Metanephros (tissue), 2 donors: ENCODE results near the gene TMEM53. TPM values are rescaled to one million over a fixed set of nuclear protein-coding genes. Genes with fewer than 3 reads are reported as not detected.

ENCODE experiments used
- small RNA-seq: library from RNA; depleted of rRNA; stranded (forward); fragments of <200 nt; gene quantifications from one replicate; pipeline ENCODE3, GENCODE V24; 2014; ENCODE audit warnings: low replicate concordance
- total RNA-seq: library from RNA; depleted of rRNA; stranded (reverse); fragments of >200 nt; gene quantifications from one replicate; pipeline ENCODE4 v1.2.3, GENCODE V29; 2014

Gene TMEM53
- 8.0 TPM for total RNA-seq

GRCh38 chr1:44674113-44675000 lies at the start of gene TMEM53, which contains the start of gene ARMH1:
Gene TMEM53 (minus strand): TSS chr1:44674481. CDS start chr1:44674391, 90 bp downstream.
Gene ARMH1 (plus strand): TSS chr1:44674714. CDS start chr1:44689698, 14,984 bp downstream.

Small RNA genes within 50 kb of the gene (small RNA-seq; reads per million reads assigned to genes)
- 4.4 reads per million, percentile 93 among the genes with 10 or more reads in this experiment for gene RNU5F-1

Other genes starting within 250 kb of the TMEM53 start
- 4.3 TPM for gene ARMH1, start 233 bp upstream of the TMEM53 start, total RNA-seq
- not detected for gene RNU5D-1, start 56.7 kb upstream of the TMEM53 start, total RNA-seq
- gene KIF2C, start 65.4 kb upstream of the TMEM53 start, total RNA-seq: 13.3 TPM
- gene RPS8, start 101.1 kb upstream of the TMEM53 start, total RNA-seq: 1,216 TPM
- gene BEST4, start 113.7 kb upstream of the TMEM53 start, total RNA-seq: 0.64 TPM
- 11.6 TPM for gene PLK3, start 125.9 kb upstream of the TMEM53 start, total RNA-seq
- gene DYNLT4, start 132.9 kb upstream of the TMEM53 start, total RNA-seq: not detected
- 14.7 TPM for gene BTBD19, start 134.0 kb upstream of the TMEM53 start, total RNA-seq
- gene PTCH2, start 168.8 kb upstream of the TMEM53 start, total RNA-seq: 4.0 TPM